GM18909 (cell line): ENCODE data around the gene SLC38A8.

Source experiments
- ATAC-seq: cut with Tn5 transposase; IDR thresholded peaks from one replicate; pipeline ENCODE4 v1.9.1; 2021; ENCODE audit warnings: mild to moderate bottlenecking; ENCODE audit not compliant: unreplicated experiment, poor library complexity

SLC38A8 gene

DNA sequence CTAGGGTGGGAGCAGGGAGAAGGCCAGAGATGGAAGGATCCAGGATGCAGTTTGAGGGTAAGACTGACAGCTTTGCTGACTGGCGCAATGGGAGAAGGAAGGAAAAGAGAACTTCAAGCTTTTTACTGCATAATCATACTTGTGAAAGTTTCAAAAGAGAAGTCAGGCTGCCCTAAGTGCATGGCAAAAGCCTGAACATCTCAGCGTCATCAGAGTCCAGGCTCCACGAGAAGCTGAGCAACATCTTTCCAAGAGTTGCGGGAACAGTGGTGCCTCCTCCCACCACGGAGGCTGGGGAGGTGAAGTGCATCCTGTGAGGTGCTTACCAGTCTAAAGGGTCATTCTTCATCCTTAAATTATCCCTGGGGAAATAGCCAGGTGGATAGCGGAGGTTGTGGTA lies 26.9 kb upstream of the SLC38A8 start:
- ATAC-seq, result no peak

DNA sequence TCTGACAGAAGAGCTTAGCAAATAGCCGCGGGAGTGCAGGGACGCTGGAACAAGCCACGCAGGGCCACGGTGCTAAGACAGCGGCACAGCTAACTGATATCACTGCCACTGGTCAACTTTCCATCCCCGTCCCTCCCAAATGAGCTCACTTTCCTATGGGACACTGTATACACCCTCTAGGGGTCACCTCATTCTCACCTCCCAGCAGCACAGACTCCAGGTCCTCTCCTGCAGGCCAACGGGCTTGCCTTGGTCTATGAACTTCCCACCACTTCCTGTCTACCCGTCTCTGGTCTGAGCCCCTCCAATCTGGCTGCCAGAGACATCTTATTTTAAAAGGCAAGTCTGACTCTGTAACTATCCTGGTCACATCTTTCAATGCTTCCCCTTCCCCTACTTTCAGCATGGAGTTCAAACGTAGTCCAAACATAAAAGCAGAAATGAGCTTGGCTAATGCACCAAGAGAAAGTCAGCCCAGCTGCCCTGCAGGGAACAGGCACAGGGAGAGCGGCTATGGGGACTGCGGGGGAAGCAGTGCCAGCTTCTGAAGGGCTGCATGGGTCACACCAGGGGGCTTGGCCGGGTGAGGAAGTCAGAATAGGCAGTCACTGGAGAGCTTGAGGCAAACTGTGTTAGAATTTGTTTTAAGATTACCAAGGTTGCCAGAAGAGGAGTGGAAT lies 26.3 kb upstream of the SLC38A8 start:
- ATAC-seq, result no peak

DNA sequence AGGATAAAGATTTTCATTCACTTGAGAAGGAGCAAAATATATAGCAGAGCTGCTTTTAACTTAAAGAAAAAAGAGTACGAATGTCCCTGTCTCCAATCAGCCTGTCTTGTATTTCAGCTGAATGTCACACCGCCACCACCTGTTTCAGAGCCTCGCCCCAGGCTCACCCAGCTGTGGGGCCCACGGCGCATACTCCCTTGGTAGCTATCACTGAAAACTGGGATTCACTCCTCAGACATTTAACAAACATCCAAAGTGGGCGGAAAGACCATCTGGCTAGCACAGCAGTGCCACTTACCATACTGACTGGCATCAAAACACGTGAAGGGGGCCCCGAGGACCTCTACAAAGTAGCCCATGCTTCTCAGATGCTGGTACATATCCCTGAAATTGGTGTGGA lies 25.4 kb upstream of the SLC38A8 start:
- no peak for ATAC-seq

DNA sequence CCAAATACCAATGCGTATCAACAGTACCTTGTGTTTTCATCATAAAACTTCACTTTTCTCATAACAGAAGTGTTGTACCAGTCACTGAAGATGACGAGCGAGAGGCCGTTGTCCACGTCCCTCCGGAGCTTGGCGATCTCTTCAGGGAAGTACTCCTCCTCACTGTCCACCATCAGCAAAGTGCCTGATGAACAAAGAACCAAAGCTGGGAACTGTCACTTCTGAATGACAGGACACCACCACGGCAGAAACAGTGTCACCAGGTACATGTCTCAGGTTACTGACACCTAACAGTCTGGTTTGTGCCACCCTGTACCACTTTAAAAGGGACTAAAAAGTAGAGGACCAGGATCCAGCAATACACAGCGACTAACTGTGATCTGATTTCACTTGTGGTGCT lies 25.0 kb upstream of the SLC38A8 start:
- no peak for ATAC-seq

DNA sequence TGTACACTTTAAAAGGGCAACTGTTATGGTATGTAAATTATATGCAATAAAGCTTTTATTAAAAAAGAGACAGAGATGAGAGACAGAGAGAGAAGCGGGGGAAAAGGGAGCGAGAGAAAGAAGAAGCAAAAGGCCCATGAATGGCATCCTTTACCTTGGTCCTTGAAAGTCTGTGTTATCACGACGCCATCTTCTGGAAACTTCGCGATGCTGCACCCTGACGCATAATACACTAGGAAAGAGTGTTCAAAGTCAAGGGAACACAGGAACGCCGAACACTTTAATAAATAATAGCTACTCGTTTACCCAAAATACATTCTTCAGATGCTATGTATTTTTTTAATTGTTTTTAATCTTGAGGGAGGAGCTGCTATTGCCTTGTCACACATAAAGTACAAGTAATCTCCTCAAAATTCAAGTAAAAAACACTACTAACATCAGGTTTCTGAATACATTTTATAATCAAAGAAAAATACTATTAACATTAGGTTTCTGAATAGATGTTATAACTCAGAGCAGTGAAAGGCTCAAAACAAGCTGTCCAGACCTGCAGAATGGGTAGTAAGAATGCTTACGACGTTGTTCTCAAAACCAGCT lies 23.0 kb upstream of the SLC38A8 start:
- ATAC-seq, result no peak

DNA sequence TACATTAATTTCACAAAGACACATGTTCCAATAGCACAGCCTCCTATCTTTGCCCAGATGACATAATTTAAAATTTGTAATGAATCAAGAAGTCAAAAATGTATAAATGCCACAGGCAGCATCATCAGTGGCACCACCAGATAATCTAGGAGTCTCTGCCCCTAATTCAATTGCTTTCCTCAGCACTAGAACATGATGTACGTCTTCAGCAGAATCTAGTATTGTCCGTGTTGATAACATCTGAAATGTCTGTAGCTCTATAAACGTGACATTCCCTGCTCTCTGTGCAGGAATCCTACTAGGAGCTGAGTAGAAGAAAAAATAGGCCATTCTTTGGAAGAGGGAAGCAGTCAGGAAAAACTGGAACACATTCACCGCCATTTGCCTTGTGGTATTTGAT lies 21.4 kb upstream of the SLC38A8 start:
- ATAC-seq, result no peak

DNA sequence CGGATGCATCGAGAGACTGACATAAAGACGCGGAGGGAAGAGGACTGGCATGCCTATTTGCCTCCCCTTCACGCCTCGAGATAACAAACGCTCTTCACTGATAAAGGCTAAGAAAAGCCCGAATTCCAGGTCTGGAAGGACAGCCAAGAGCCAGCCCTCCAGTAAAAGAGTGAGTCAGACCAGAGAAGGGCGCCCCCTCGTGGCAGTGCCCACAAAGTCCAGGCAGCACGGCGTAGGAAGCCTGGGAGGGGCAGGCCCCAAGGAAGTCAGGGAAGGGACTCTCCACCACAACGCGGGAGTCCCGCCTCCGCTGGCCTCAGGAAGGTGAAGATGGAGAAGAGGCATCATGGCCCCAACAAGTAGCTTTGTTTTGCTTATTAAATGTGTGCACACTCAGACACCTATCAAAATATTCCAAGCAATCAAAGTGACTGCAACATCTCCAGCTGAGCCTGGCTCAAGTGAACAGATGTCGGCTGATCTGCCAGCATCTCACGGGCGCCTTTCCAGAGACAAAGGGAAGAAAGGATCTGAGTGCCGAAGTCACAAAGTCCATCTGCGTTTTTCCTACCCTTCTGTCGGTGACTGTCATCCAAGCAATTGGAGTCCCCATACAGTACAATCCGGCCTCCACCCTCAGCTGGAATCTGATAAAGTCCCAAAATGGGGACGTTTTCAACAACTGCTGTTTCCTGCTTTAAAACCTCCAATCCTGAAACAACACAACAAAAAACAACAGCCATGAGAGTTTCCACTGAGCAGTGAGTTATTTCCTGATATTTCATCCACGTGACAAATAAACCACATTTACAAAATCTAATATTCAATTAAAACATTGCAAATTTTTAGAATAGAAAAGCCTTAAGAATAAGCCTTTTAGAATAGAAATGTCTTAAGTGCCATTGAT lies 20.4 kb upstream of the SLC38A8 start:
- no peak for ATAC-seq

DNA sequence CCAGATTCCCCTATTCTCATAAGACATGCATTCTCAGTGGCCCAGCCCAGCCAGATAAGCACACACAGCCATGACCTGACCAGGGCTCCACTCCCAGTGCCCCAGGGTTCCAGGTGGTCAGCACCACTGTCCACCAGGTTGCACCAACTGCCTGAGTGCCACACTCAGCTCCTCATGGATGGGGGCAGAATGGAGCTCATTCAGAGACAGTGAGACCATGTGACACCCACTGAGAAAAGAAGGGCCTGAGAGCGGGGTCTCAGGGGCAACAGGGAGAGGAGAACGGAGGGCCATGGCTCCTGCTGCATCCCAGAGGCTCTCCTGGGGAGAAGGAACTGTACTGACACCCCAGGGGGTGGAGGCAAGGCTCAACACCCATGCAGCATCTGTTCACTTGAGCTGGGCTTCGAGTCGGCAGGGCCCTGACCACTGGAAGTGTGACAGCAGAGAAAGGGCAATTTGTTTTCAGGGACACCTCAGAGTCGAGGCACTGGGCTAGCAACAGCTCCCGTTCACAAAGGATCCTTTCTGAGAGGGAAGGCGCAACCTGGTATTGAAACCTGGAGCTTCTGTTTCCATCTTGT lies 18.7 kb upstream of the SLC38A8 start:
- no peak for ATAC-seq

DNA sequence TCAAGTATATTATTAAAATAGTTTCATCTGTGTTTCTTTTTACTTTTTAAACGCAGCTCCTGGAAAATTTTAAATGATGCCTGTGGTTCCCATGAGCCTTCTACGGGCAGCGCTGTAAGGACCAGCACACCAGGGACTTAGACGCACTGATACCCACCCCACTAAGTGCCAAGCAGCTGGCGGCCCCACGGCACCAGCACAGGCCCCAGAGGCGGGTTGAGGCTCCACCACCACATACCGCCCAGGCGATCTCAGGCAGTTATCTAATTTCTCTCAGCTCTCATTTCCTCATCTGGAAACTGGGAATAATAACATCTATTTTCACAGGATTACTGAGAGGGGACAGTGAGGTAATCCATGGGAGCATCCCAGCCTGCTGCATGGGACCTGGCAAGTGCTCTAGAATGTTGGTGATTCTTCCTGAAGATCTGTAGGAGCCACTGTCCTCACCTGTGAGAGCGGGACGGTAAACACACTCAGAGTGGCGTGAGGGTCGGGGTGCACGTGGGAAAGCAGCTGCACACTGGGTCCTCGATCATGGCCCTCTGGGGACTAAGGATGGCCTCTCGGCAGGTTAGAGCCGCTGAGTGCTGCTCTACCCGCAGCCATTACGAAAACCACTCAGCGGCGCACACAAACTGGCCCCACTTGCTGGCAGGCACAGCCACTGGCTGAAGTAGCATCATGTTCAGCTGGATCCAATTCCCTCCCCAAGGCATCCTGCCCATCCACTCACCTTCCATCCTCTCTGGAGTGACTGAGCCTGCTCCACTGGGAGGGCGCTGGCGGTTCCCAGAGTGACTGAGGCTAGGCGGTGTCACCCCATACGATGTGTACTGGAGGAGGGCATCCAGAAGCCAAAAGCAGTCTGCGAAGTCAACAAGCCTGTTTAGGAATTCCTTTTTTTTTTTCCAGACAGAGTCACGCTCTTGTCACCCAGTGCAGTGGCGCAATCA lies 17.6 kb upstream of the SLC38A8 start:
- no peak for ATAC-seq

DNA sequence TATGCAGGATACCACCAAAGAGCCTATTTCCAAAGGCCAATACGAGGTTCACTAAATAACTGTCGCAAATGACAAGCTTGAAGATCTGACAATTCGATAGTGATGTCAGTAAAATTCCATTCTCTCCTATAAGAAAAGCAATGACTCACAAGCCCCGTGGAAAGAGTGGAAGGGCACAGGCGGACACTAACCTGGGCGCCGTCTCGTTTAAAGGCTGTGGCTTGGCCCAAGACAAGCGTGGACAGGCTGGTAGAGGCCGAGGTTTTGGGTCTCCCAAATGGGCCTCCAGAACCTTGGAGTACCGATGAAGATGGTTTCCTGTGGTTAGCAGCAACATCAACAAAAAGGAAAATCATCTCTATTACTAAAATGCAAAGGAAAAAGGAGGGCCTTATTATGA lies 16.5 kb upstream of the SLC38A8 start:
- no peak for ATAC-seq

DNA sequence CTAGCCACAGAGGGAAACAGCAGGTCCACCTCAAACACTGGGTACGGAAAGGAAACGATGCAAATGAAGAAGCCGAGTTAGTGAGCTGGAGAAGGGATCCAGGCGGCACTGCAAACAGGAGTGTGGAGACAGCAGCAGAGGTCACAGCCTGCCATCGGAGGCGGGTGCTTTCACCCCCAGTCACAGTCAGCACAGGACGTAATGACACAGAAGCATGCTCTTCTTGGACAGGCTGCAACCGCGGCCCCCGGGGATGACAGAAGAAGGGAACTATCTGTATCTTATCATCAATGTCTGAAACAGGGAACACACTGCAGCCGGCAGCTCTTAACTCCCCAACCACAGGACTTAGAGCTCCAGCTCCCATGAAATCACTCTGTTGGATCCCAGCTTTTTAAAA lies 16.1 kb upstream of the SLC38A8 start:
- no peak for ATAC-seq

DNA sequence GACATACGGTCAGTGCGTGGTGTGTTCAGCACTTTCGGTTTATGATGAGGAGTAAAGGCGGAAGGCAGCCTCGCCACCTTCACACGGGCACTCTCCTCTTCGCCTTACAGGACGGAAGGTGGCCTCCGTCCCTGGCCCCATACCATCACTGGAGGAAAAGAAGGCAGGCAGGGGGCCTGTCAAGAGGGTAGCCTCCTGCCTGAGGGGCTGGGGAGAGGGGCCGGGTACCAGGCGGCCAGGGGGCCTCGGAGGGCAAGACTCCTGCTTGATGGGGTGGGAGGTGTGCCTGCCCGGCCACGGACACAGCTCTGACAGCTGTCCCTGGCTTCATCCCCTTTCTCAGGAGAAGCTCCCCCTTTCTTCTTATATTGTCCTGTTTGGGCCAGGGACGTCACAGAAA lies 15.6 kb upstream of the SLC38A8 start:
- no peak for ATAC-seq

DNA sequence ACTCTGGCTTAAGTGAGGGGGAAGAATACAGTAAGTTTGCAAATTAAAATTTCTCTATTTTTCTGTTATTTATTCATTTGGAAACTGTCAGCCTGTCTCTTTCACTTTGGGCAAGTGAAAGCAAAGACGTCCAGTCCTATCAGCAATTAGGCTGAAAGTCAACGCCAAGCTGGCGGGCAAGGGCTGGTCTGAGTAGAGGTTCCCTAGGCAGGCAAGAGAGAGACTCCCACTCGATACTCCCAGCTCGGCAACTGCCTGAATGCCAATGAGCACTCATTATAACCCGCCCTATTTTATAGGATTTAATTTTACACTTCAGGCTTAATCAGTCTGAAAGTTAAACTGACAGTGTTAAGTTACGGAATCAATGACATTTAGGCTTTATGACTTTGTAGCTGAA lies 14.3 kb upstream of the SLC38A8 start:
- ATAC-seq, result no peak

DNA sequence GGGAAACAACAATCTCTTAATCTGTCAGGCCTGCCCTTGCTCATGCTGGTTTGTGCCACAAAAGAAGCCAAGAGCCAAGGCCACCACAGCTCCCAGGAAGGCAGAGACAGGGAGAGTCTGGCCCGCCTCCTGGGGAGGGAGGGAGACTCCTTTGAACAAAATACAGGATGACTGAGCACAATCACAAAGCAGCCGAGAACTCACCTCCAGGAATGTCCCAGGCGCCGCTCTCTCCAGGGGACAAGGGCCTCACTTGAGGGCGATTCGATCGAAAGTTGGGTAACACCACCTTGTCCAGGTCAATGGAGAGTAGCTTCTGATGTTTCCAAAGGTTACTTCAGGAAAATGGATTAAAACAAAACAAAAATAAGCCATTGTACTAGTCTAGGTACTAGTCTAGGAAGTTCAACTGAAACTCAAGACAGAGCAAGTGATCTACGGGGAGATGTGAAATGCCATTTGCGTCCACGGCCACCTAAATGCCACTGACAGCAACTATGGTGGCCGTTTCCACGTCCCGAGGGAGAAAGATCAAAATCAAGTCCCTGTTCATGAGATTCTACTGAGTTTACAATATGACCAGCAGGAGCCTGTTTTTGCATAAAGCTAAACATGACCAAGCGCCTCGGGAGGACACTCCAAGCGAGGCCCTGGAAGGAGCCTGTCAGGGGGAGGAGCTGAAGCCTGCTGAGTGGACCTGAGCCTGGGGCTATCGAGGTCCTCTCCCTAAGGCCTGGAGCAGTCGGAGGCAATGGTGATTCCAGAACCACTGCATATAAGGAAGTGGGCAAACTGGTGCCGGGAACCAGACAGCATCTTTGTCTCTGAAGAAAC lies 13.4 kb upstream of the SLC38A8 start:
- no peak for ATAC-seq

DNA sequence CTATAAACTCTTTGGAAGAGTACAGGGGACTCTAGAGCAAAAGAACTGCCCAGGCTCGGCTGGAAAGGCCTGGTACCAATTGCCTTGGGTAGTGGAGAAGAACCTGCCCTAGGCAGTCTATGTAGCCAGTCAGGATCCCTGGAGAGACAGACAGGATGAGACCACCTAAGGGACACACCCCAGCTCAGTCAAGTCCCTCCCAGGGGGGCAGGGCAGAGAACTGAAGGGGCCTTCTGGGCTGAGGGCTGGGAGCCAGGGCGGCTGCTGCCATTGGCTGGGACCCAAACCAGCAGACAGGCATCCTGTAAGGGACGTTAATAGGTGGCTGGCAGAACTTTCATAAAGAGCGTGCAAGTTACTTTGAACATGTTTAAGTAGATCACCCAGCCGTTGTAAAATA lies 12.8 kb upstream of the SLC38A8 start:
- ATAC-seq, result no peak

DNA sequence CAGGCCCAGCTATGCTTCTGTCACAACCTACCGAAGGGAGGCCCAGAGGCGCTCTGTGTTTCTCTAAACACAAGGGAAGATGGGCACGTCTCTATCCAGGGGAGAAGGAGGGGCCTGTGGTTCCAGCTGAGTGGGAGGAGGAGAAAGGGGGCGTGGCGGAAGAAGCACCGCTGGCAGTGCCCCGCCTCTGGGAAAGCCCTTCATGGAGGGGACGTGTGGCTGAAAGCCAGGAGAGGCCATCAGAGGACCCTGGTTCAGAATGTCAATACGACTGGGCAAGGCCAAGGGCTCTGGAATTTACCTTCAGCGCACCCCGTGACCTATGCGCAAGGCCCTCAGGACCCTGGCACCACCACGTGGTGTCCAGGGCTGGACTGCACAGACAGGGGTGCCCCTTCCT lies 12.3 kb upstream of the SLC38A8 start:
- no peak for ATAC-seq

DNA sequence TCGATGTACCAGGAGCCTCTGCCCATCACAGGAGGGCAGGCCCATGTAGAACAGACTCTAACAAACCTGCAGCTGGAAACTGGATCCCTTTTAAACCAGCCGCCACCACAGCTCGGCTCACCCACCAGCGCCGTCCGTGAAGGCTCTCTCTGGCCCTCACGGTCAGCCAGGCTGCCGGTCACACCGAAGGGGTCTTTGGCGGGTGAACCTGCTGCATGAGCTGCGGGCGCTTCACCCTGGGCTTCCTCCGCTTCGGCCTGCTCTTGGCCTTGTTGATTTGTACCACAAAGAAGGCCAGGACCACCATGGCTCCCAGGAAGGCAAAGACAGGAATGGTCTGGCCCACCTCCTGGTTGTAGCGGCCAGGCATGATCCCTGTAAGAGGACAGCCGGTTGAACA lies 11.7 kb upstream of the SLC38A8 start:
- no peak for ATAC-seq

DNA sequence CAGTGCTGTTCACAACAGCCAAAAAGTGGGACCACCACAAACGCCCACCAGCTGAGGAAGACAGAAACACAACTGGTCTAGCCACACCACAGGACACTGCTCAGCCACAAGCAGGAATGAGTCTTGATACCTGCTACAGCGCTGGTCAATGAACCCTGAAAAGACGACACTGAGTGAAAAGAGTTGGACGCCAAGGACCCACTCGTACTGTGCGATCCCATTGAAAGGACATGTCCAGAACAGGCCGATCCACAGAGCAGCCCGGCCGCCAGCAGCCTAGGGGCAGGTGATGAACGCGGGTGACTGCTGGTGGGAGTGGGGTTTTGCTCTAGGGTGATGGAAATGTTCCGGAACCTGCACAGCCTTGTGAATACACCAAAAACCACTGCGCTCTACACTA lies 10.6 kb upstream of the SLC38A8 start:
- no peak for ATAC-seq

DNA sequence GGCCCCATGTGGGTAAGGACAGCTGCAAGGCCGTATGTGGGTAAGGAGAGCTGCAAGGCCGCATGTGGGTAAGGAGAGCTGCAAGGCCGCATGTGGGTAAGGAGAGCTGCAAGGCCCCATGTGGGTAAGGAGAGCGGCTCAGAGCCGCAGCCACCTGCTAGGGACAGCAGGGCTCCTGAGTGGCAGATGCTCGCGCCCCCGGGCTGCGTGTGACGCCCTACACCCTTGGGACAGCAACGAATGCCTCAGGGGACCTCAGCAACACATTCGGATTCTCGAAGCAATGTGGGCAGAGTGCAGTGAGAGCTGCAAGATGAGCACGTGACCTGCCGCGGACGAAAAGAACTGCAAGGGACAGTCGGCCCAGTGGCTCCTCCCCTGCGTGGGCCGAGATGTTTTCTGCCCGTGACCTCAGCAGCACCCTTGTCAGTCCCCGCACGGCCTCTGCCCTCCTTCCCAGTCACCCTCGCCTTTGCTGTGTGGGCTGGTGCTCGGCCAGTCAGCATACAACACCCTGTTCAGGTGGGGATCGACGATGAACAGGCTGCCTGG lies 9.6 kb upstream of the SLC38A8 start:
- no peak for ATAC-seq
